Smooth muscle cell (in vitro differentiated cells): ENCODE measurements around the gene CIROP. TPM values are rescaled to one million over a fixed set of nuclear protein-coding genes. Genes with fewer than 3 reads are reported as not detected.
A peak's percentile ranks its signal among the peaks of the same experiment; 100 is the strongest.

Source experiments
- DNase-seq: peaks from one replicate; lab custom pipeline; 2025; ENCODE audit not compliant: unreplicated experiment; lab: John Stamatoyannopoulos, UW
- H2AFZ ChIP-seq: fragments of 200-600 bp; sonication (generic); 2 replicates; pipeline ENCODE4 v1.6.0; 2016; ENCODE audit warnings: antibody characterized with exemption, low read depth, mild to moderate bottlenecking
- H3F3A ChIP-seq: fragments of 200-600 bp; sonication (generic); 2 replicates; pipeline ENCODE4 v1.6.0; 2017; ENCODE audit warnings: antibody characterized with exemption, low read depth
- H3K27ac ChIP-seq: fragments of 200-600 bp; sonication (generic); 2 replicates; pipeline ENCODE4 v1.5.1; 2016; ENCODE audit warnings: low read depth, mild to moderate bottlenecking
- H3K27me3 ChIP-seq: fragments of 200-600 bp; sonication (generic); 2 replicates; pipeline ENCODE4 v1.6.1; 2016; ENCODE audit warnings: low read depth, mild to moderate bottlenecking
- H3K36me3 ChIP-seq: fragments of 200-600 bp; sonication (generic); 2 replicates; pipeline ENCODE4 v1.5.1; 2016; ENCODE audit warnings: low read depth
- H3K4me1 ChIP-seq: fragments of 200-600 bp; sonication (generic); 2 replicates; pipeline ENCODE4 v1.5.1; 2016; ENCODE audit warnings: low read depth
- H3K4me2 ChIP-seq: fragments of 200-600 bp; sonication (generic); 2 replicates; pipeline ENCODE4 v1.6.0; 2016; ENCODE audit warnings: mild to moderate bottlenecking
- H3K4me3 ChIP-seq: fragments of 200-600 bp; sonication (generic); 2 replicates; pipeline ENCODE4 v1.5.1; 2016; ENCODE audit warnings: mild to moderate bottlenecking
- H3K79me2 ChIP-seq: fragments of 200-600 bp; sonication (generic); 2 replicates; pipeline ENCODE4 v1.6.0; 2016; ENCODE audit warnings: low read depth, mild to moderate bottlenecking
- H3K9ac ChIP-seq: fragments of 200-600 bp; sonication (generic); 2 replicates; pipeline ENCODE4 v1.6.0; 2016; ENCODE audit warnings: low read depth
- H3K9me3 ChIP-seq: fragments of 200-600 bp; sonication (generic); replicated peaks from 2 replicates; pipeline ENCODE4 v1.5.1; 2016; ENCODE audit warnings: low read depth
- H4K20me1 ChIP-seq: fragments of 200-600 bp; sonication (generic); 2 replicates; pipeline ENCODE4 v1.6.0; 2016; ENCODE audit warnings: low read depth
- WGBS: methylation state at CpG from one replicate; pipeline ENCODE4 v1.1.7; 2016; ENCODE audit warnings: low lambda C conversion rate; 5-methylcytosine and 5-hydroxymethylcytosine counted together
- polyA plus RNA-seq: library from polyadenylated mRNA; unstranded; fragments of >200 nt; fragmentation: Nextera tagmentation; extraction: Ambion mirVana; gene quantifications from 2 replicates; pipeline ENCODE4 v1.2.1, GENCODE V29; 2016
- total RNA-seq: library from RNA; depleted of rRNA; stranded (reverse); fragments of >200 nt; gene quantifications from 2 replicates; pipeline ENCODE4 v1.2.3, GENCODE V29; 2014
- TF ChIP-seq, protein P1 (sequence below): fragments of 200-600 bp; sonication (generic); IDR thresholded peaks from 2 replicates; pipeline ENCODE4 v1.5.1; 2017; ENCODE audit warnings: borderline replicate concordance, mild to moderate bottlenecking, antibody characterized with exemption; ENCODE audit not compliant: insufficient read depth, poor library complexity, severe bottlenecking

The CIROP gene
- total and polyA plus RNA-seq, 2 experiments from 2014 or later: not detected

DNA sequence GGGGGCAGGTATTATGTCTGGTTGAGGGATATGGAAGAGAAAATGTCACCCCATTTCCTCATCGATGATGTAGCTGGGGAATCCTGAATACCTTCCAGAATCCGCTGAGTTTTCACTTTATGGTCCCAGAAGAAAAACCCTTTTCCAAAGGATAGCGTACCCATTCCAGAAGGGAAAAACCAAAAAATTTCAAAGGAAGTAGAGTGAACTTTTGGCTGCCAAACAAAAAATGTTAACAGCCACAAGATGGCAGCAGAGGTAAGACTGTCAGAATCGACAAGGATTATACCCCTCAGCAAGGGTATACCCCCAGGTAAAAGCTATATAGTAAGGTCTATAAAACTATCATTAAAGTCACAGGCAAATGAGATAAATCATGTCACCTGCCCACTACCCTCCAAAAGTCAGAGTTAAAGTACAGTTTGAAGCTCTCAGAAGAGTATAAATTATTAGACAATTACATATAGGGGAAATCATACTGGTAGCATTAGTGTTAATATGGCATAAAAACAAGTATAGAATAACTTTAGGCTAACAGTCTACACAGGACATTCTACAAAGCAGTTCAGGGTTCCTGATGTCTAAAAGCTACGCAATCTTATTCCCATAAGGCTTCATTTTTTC, 27.9 kb downstream of the CIROP start:
- DNase-seq: no peak
- peaks cover 41% of the 10 kb centered on the region for H3F3A ChIP-seq
- no peak overlapping the region for H3K9ac ChIP-seq
- peaks cover 11% of the 10 kb centered on the region for H3K4me1 ChIP-seq
- H2AFZ ChIP-seq: no peak overlapping the region
- no peak overlapping the region for H3K4me2 ChIP-seq
- peaks cover 23% of the 10 kb centered on the region for H3K79me2 ChIP-seq
- peaks cover 24% of the 10 kb centered on the region for H4K20me1 ChIP-seq
- peaks cover 28% of the 10 kb centered on the region for H3K36me3 ChIP-seq
- H3K27me3 ChIP-seq: no peaks in the 10 kb centered on the region
- no peak overlapping the region for H3K4me3 ChIP-seq
- H3K27ac ChIP-seq: peak overlapping the region; percentile 89
- WGBS: 77% methylated on average over 5 of the region's 5 CpGs
- TF ChIP-seq, protein P1, sequence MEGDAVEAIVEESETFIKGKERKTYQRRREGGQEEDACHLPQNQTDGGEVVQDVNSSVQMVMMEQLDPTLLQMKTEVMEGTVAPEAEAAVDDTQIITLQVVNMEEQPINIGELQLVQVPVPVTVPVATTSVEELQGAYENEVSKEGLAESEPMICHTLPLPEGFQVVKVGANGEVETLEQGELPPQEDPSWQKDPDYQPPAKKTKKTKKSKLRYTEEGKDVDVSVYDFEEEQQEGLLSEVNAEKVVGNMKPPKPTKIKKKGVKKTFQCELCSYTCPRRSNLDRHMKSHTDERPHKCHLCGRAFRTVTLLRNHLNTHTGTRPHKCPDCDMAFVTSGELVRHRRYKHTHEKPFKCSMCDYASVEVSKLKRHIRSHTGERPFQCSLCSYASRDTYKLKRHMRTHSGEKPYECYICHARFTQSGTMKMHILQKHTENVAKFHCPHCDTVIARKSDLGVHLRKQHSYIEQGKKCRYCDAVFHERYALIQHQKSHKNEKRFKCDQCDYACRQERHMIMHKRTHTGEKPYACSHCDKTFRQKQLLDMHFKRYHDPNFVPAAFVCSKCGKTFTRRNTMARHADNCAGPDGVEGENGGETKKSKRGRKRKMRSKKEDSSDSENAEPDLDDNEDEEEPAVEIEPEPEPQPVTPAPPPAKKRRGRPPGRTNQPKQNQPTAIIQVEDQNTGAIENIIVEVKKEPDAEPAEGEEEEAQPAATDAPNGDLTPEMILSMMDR: peak; percentile 64
- no peaks in the 10 kb centered on the region for H3K9me3 ChIP-seq

DNA sequence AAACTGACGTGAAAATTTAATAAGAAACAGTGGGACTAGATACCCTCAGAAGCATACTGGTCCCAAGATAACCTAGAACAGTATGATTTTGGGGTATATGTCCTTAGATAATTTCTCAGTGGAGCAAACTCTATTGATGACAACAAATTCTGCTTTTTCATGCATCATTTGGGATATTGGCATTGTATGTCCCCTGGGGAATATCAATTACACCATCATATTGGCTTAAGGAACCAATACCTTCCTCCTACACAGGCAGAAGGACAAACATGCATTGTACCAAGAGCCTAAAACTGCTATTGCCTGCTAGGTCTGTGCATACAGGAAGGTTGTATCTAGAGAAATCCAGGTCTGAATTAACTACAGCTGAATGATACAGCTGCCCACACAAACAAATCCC, 29.9 kb downstream of the CIROP start:
- H3F3A ChIP-seq: peaks cover 32% of the 10 kb centered on the region
- no peak overlapping the region for H3K4me3 ChIP-seq
- H3K4me1 ChIP-seq: peaks cover 20% of the 10 kb centered on the region
- no peak for DNase-seq
- no peak overlapping the region for H3K9ac ChIP-seq
- WGBS: 97% methylated on average over 1 of the region's 1 CpG
- H3K9me3 ChIP-seq: no peaks in the 10 kb centered on the region
- H3K27ac ChIP-seq: no peak overlapping the region
- peaks cover 24% of the 10 kb centered on the region for H4K20me1 ChIP-seq
- TF ChIP-seq, protein P1: no peak
- no peaks in the 10 kb centered on the region for H3K27me3 ChIP-seq
- peaks cover 15% of the 10 kb centered on the region for H3K36me3 ChIP-seq
- H2AFZ ChIP-seq: no peak overlapping the region
- H3K79me2 ChIP-seq: peaks cover 28% of the 10 kb centered on the region
- no peak overlapping the region for H3K4me2 ChIP-seq

DNA sequence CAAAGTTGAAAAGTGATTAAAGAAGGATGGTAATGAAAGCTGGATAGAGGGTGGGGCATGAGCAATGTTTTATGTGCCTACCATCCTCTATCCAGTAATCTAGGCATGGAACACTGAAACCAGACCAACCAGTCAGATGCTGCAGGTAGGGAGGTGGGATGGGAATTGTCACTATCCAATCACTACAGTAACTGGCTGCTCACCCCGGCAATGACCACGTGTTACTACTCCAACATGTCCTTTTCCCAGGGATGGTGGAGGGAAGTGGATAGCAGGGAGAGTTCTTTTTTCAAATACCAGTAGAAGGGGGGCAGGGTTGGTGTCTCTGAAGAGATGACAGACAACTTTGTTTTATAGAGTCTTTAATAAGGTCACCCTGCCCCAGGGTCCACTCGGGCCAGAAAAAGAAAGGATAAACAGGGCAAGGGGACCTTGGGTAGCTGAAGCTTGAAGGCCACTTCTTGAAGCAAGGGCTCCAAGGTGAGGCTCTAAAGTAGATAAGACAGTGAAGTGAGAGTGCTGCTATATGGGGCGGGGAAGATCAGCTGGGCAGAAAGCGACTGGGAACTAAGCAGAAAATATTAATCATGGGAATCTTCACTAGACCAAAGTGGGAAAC, 32.8 kb downstream of the CIROP start:
- Histone ChIP-seq H4K20me1 (peaks cover 35% of the 10 kb centered on the region), H3K9me3 (no peaks in the 10 kb centered on the region), H3K79me2 (peaks cover 45% of the 10 kb centered on the region), H2AFZ (no peak overlapping the region), H3K36me3 (peaks cover 7% of the 10 kb centered on the region), H3K4me2 (peak overlapping the region; percentile 91), H3F3A (peaks cover 25% of the 10 kb centered on the region), H3K27me3 (no peaks in the 10 kb centered on the region), H3K4me3 (peak overlapping the region; percentile 76), H3K27ac (peak overlapping the region; percentile 83), H3K9ac (peak overlapping the region; percentile 89), H3K4me1 (peaks cover 26% of the 10 kb centered on the region)
- no peak for DNase-seq
- 37% methylated on average over 5 of the region's 5 CpGs for WGBS
- TF ChIP-seq, protein P1: no peak
